Measurements from ENCODE around the gene TSEN54.

DNA sequence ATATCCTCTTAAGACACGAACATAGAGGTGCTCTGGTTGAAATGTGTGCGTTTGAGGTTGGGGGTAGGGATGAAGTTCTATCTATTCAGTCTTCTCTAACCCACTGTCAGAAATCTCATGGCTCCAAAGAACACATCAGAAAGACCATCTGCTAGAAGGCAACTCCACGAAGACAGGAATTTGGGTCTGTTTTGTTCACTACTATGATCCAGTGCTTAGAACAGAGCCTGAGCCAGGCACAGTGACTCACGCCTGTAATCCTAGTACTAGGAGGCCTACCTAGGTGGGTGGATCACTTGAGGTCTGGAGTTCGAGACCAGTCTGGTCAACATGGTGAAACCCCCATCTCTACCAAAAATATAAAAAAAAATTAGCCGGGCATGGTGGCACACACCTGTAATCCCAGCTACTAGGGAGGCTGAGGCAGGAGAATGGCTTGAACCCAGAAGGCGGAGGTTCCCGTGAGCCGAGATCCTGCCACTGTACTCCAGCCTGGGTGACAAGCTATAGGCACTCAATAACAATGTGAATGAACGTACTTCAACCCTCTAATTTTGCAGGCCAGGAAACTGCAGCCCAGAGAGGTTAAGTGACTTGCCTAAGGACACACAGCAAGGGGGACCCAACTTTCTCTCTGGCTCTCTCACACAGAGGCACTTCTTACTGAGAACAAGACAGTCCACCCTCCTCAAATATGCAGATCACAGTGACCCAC lies 3.2 kb upstream of the TSEN54 start:
- TF ChIP-seq RAD21 (IDR thresholded peaks at IDR 0.05; ENCODE audit: low read depth) = no peak
- TF ChIP-seq EP300 (IDR thresholded peaks at IDR 0.05; ENCODE audit: borderline replicate concordance) = no peak
- TF ChIP-seq CEBPB (IDR thresholded peaks at IDR 0.05) = no peak
- no peak for TF ChIP-seq YY1 (IDR thresholded peaks at IDR 0.05; ENCODE audit: low read depth)
- no peak for TF ChIP-seq MAX (IDR thresholded peaks at IDR 0.05)
- TF ChIP-seq TAF1 (IDR thresholded peaks at IDR 0.05; ENCODE audit: low read depth) = no peak
- TF ChIP-seq, protein P1, sequence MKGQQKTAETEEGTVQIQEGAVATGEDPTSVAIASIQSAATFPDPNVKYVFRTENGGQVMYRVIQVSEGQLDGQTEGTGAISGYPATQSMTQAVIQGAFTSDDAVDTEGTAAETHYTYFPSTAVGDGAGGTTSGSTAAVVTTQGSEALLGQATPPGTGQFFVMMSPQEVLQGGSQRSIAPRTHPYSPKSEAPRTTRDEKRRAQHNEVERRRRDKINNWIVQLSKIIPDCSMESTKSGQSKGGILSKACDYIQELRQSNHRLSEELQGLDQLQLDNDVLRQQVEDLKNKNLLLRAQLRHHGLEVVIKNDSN (IDR thresholded peaks at IDR 0.05) = no peak
- TF ChIP-seq, protein P2, sequence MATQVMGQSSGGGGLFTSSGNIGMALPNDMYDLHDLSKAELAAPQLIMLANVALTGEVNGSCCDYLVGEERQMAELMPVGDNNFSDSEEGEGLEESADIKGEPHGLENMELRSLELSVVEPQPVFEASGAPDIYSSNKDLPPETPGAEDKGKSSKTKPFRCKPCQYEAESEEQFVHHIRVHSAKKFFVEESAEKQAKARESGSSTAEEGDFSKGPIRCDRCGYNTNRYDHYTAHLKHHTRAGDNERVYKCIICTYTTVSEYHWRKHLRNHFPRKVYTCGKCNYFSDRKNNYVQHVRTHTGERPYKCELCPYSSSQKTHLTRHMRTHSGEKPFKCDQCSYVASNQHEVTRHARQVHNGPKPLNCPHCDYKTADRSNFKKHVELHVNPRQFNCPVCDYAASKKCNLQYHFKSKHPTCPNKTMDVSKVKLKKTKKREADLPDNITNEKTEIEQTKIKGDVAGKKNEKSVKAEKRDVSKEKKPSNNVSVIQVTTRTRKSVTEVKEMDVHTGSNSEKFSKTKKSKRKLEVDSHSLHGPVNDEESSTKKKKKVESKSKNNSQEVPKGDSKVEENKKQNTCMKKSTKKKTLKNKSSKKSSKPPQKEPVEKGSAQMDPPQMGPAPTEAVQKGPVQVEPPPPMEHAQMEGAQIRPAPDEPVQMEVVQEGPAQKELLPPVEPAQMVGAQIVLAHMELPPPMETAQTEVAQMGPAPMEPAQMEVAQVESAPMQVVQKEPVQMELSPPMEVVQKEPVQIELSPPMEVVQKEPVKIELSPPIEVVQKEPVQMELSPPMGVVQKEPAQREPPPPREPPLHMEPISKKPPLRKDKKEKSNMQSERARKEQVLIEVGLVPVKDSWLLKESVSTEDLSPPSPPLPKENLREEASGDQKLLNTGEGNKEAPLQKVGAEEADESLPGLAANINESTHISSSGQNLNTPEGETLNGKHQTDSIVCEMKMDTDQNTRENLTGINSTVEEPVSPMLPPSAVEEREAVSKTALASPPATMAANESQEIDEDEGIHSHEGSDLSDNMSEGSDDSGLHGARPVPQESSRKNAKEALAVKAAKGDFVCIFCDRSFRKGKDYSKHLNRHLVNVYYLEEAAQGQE (IDR thresholded peaks at IDR 0.05; ENCODE audit: low read depth) = no peak

Measured in Ishikawa (cell line).